Measurements from ENCODE around the gene RPUSD2. TPM values are rescaled to one million over a fixed set of nuclear protein-coding genes. Genes with fewer than 3 reads are reported as not detected.

The RPUSD2 gene
- total and polyA plus RNA-seq, 2 donors (not counting 3 experiments of a cell fraction or from before 2014, with no cell fraction given) = 7.0 to 11.4 TPM

DNA sequence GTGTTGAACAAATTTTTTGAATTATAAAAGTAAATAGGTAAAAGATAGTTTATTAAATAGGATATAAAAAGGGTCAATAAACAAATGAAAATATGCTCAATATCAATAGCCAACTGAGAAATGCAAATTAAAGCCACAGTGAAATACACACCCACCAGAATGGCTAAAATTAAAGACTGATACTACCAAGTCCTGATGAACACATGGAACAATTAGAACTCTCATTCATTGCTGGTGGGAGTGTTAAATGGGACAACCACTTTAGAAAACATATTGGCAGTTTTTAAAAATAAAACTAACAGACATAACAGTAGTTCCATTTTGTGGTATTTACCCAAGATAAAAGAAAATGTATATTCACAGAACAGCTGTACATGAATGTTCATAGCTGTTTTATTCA, 45.5 kb upstream of the RPUSD2 start:
- Histone ChIP-seq H3K9ac (replicated peaks; ENCODE audit: extremely low read depth, insufficient read depth, low read length) (no peak overlapping the region), H3K9me1 (replicated peaks; ENCODE audit: control insufficient read depth, extremely low read depth, insufficient read depth, low read length) (no peaks in the 10 kb centered on the region), H3K4me1 (ENCODE audit: control insufficient read depth, extremely low read depth, insufficient read depth, low read length) (no peaks in the 10 kb centered on the region), H3K4me2 (ENCODE audit: insufficient read depth, low read length) (no peak overlapping the region), H4K20me1 (replicated peaks; ENCODE audit: control insufficient read depth, extremely low read depth, insufficient read depth, low read length) (no peaks in the 10 kb centered on the region), H3K36me3 (ENCODE audit: control insufficient read depth in 2 of 2, extremely low read depth in 1 of 2, insufficient read depth in 2 of 2, low read length in 2 of 2) (no peaks in the 10 kb centered on the region), H2AFZ (ENCODE audit: low read depth, low read length) (no peak overlapping the region), H3K9me3 (replicated peaks; ENCODE audit: control insufficient read depth, insufficient read depth, low read length) (no peaks in the 10 kb centered on the region), H3K27ac (ENCODE audit: insufficient read depth, low read depth, low read length) (no peak overlapping the region), H3K79me2 (ENCODE audit: control insufficient read depth, insufficient read depth, low read length) (no peaks in the 10 kb centered on the region), H3K27me3 (ENCODE audit: control insufficient read depth in 2 of 2, insufficient read depth in 2 of 2, low read length in 2 of 2) (no peaks in the 10 kb centered on the region), H3K4me3 (replicated peaks in 1 of 3; ENCODE audit: insufficient read depth in 1 of 3, low read depth in 1 of 3, low read length in 3 of 3) (no peak overlapping the region)
- POLR2A ChIA-PET = no interaction called here
- dilution Hi-C loops (cut with MboI; ENCODE audit: extremely low pct_ligation_motif_present, low sequenced_read_pairs) = no loop called here
- intact Hi-C loops (cut with micrococcal nuclease) = no loop called here
- no TSS peak for BruUV-seq (replicated peaks)
- no peak for TF ChIP-seq POLR2A (IDR thresholded peaks at IDR 0.05; ENCODE audit: low read depth, low read length)
- TF ChIP-seq EZH2 (IDR thresholded peaks at IDR 0.05; ENCODE audit: borderline replicate concordance, low read depth, low read length, severe bottlenecking) = no peak
- no peak for TF ChIP-seq FOS (IDR thresholded peaks at IDR 0.05; ENCODE audit: borderline replicate concordance, insufficient read depth, low read length)
- no peak for TF ChIP-seq GATA2 (IDR thresholded peaks at IDR 0.05; ENCODE audit: insufficient read depth, insufficient read length, low read depth, low read length)
- TF ChIP-seq MYC (IDR thresholded peaks at IDR 0.05; ENCODE audit: low read depth, low read length) = no peak
- no peak for TF ChIP-seq MAX (IDR thresholded peaks at IDR 0.05; ENCODE audit: insufficient read depth, insufficient read length)
- TF ChIP-seq JUN (IDR thresholded peaks at IDR 0.05; ENCODE audit: borderline replicate concordance, insufficient read depth, insufficient read length, low read depth) = no peak
- TF ChIP-seq CTCF (IDR thresholded peaks at IDR 0.05; ENCODE audit: extremely low read depth in 1 of 2, insufficient read depth in 1 of 2, low read depth in 1 of 2, low read length in 2 of 2) = no peak
- TF ChIP-seq POLR2AphosphoS5 (IDR thresholded peaks at IDR 0.05; ENCODE audit: insufficient read depth, low read depth, low read length) = no peak
- FAIRE-seq (no peak), DNase-seq (ENCODE audit: low read depth, low spot score) (no peak)
- CTCF ChIA-PET = no interaction called here
